Fibroblast of lung (primary cell): Measurements from ENCODE around the gene TTBK2. TPM values are rescaled to one million over a fixed set of nuclear protein-coding genes. Genes with fewer than 3 reads are reported as not detected.
"Not testable (repeated sequence)": the region's sequence is repeated elsewhere in the genome, so short reads cannot be mapped to it uniquely, and the experiment has no call there.

Experiments used
- DNase-seq, 2 donors: peaks; one replicate each; pipeline versions ENCODE4 v3.0.0 to v3.0.0-alpha.2; 2010; ENCODE audit warnings: low read depth in 2 of 2
- H2AFZ ChIP-seq: 2 replicates; pipeline ENCODE4 v1.5.1; 2012; ENCODE audit warnings: low read length, control low read depth, inconsistent platforms
- H3K27ac ChIP-seq: 2 replicates; pipeline ENCODE4 v1.5.1; 2011; ENCODE audit warnings: low read length, control low read depth; ENCODE audit not compliant: insufficient read depth
- H3K27me3 ChIP-seq: 2 replicates; pipeline ENCODE4 v1.5.1; 2011; ENCODE audit warnings: mild to moderate bottlenecking, low read length; ENCODE audit not compliant: control insufficient read depth, insufficient read depth
- H3K36me3 ChIP-seq: 2 replicates; pipeline ENCODE4 v1.5.1; 2011; ENCODE audit warnings: low read length; ENCODE audit not compliant: control insufficient read depth, insufficient read depth
- H3K4me1 ChIP-seq: 2 replicates; pipeline ENCODE4 v1.5.1; 2011; ENCODE audit warnings: low read length; ENCODE audit not compliant: control insufficient read depth, insufficient read depth; ENCODE audit errors: extremely low read depth
- H3K4me2 ChIP-seq: 2 replicates; pipeline ENCODE4 v1.5.1; 2011; ENCODE audit warnings: low read length, control low read depth; ENCODE audit not compliant: insufficient read depth; ENCODE audit errors: extremely low read depth
- H3K4me3 ChIP-seq, 4 experiments: fragments of 200-600 bp in 1 of 4; sonication (generic) in 1 of 4; replicated peaks in 1 of 4; 2 replicates each; pipeline ENCODE4 v1.5.1; 2011 to 2016; ENCODE audit warnings: low read length in 4 of 4, low read depth in 3 of 4, mild to moderate bottlenecking in 3 of 4, control low read depth in 2 of 4, inconsistent platforms in 1 of 4, mixed read lengths in 1 of 4; ENCODE audit not compliant: insufficient read depth in 1 of 4; ENCODE audit errors: control extremely low read depth in 1 of 4
- H3K79me2 ChIP-seq: 2 replicates; pipeline ENCODE4 v1.5.1; 2012; ENCODE audit warnings: mild to moderate bottlenecking, low read length, inconsistent platforms; ENCODE audit not compliant: control insufficient read depth, insufficient read depth
- H3K9ac ChIP-seq: 2 replicates; pipeline ENCODE4 v1.5.1; 2011; ENCODE audit warnings: mild to moderate bottlenecking, low read length, control low read depth; ENCODE audit not compliant: insufficient read depth
- H3K9me3 ChIP-seq: 2 replicates; pipeline ENCODE4 v1.5.1; 2012; ENCODE audit warnings: low read depth, low read length; ENCODE audit not compliant: control insufficient read depth, insufficient read depth
- H4K20me1 ChIP-seq: 2 replicates; pipeline ENCODE4 v1.5.1; 2011; ENCODE audit warnings: low read length; ENCODE audit not compliant: control insufficient read depth, insufficient read depth; ENCODE audit errors: extremely low read depth
- CTCF ChIP-seq, 2 donors: IDR thresholded peaks in 1 of 2; conservative IDR thresholded peaks in 1 of 2; 1 replicate in 1 of 2; 2 replicates in 1 of 2; pipeline ENCODE4 v1.5.1; 2011 to 2012; ENCODE audit warnings: low read length in 2 of 2, control low read depth in 1 of 2, inconsistent platforms in 1 of 2, low read depth in 1 of 2, mild to moderate bottlenecking in 1 of 2
- EZH2 ChIP-seq: IDR thresholded peaks from 2 replicates; pipeline ENCODE4 v1.5.1; 2012; ENCODE audit warnings: low read length, control low read depth, mild to moderate bottlenecking; ENCODE audit errors: missing control alignments
- polyA plus RNA-seq, 2 donors: library from polyadenylated mRNA; depleted of rRNA in 1 of 2; stranded (reverse) in 1 of 2; unstranded in 1 of 2; fragments of >200 nt; gene quantifications; 2 replicates each; pipeline ENCODE4 v1.2.1, GENCODE V29; 2011 to 2012; ENCODE audit warnings: missing spikeins in 1 of 2
- total RNA-seq: library from RNA; depleted of rRNA; stranded (reverse); fragments of >200 nt; gene quantifications from 2 replicates; pipeline ENCODE4 v1.2.1, GENCODE V29; 2014

TTBK2 gene
- total and polyA plus RNA-seq, 2 donors (not counting 1 experiment from before 2014, with no cell fraction given), result 5.6 to 16.2 TPM

GRCh38 chr15:42954291-42954690 is 33.7 kb upstream of the TTBK2 start:
- H3K4me3 ChIP-seq, result no peak overlapping the region
- no peaks in the 10 kb centered on the region for H3K27me3 ChIP-seq
- H3K4me1 ChIP-seq, result peaks cover 2% of the 10 kb centered on the region
- H3K27ac ChIP-seq, result no peak overlapping the region
- no peak overlapping the region for H3K4me2 ChIP-seq
- no peak for TF ChIP-seq CTCF (conservative IDR thresholded peaks at IDR 0.05 in 1 of 2, IDR thresholded peaks at IDR 0.05 in 1 of 2; ENCODE audit: low read depth in 1 of 2, low read length in 2 of 2)
- DNase-seq, result no peak
- peaks cover 2% of the 10 kb centered on the region for H3K9me3 ChIP-seq
- no peak overlapping the region for H3K9ac ChIP-seq
- no peaks in the 10 kb centered on the region for H3K79me2 ChIP-seq
- peaks cover 4% of the 10 kb centered on the region for H3K36me3 ChIP-seq
- H4K20me1 ChIP-seq, result peaks cover 1% of the 10 kb centered on the region
- H2AFZ ChIP-seq, result no peak overlapping the region

- not testable (repeated sequence) for H4K20me1 ChIP-seq, H3K4me2 ChIP-seq, H3K27ac ChIP-seq, H2AFZ ChIP-seq, H3K79me2 ChIP-seq, H3K4me1 ChIP-seq, H3K9ac ChIP-seq, DNase-seq, H3K4me3 ChIP-seq, H3K27me3 ChIP-seq, H3K9me3 ChIP-seq, H3K36me3 ChIP-seq
Observed at GRCh38 chr15:42948898-42949297, 28.3 kb upstream of the TTBK2 start.

- TF ChIP-seq EZH2 (no peak), CTCF (conservative IDR thresholded peaks at IDR 0.05 in 1 of 2, IDR thresholded peaks at IDR 0.05 in 1 of 2; ENCODE audit: low read depth in 1 of 2, low read length in 2 of 2) (no peak)
- no peak for DNase-seq
- Histone ChIP-seq H3K79me2 (no peaks in the 10 kb centered on the region), H2AFZ (no peak overlapping the region), H3K27me3 (no peaks in the 10 kb centered on the region), H4K20me1 (no peaks in the 10 kb centered on the region), H3K27ac (no peak overlapping the region), H3K9ac (no peak overlapping the region), H3K9me3 (no peaks in the 10 kb centered on the region), H3K4me3 (no peak overlapping the region), H3K36me3 (no peaks in the 10 kb centered on the region), H3K4me2 (no peak overlapping the region), H3K4me1 (no peaks in the 10 kb centered on the region)
Observed at GRCh38 chr15:42940527-42940926, 19.9 kb upstream of the TTBK2 start.

GRCh38 chr15:42939841-42940240 is 19.3 kb upstream of the TTBK2 start:
- H3K36me3 ChIP-seq, result no peaks in the 10 kb centered on the region
- no peak overlapping the region for H3K27ac ChIP-seq
- H3K27me3 ChIP-seq, result no peaks in the 10 kb centered on the region
- DNase-seq, result no peak
- no peak overlapping the region for H3K4me2 ChIP-seq
- H3K9ac ChIP-seq, result no peak overlapping the region
- H3K4me1 ChIP-seq, result no peaks in the 10 kb centered on the region
- no peaks in the 10 kb centered on the region for H4K20me1 ChIP-seq
- no peaks in the 10 kb centered on the region for H3K9me3 ChIP-seq
- no peak overlapping the region for H2AFZ ChIP-seq
- TF ChIP-seq CTCF (conservative IDR thresholded peaks at IDR 0.05 in 1 of 2, IDR thresholded peaks at IDR 0.05 in 1 of 2; ENCODE audit: low read depth in 1 of 2, low read length in 2 of 2), result no peak
- TF ChIP-seq EZH2, result no peak
- no peaks in the 10 kb centered on the region for H3K79me2 ChIP-seq
- H3K4me3 ChIP-seq, result no peak overlapping the region
